HG02884 (cell line): Measurements from ENCODE around the gene SPACA5B.
"Not testable (repeated sequence)": the region's sequence is repeated elsewhere in the genome, so short reads cannot be mapped to it uniquely, and the experiment has no call there.

Experiments
- ATAC-seq: cut with Tn5 transposase; IDR thresholded peaks from one replicate; pipeline ENCODE4 v1.9.1; 2021; ENCODE audit warnings: mild to moderate bottlenecking, moderate library complexity; ENCODE audit not compliant: unreplicated experiment

Gene SPACA5B

GRCh38 chrX:48130326-48130725 lies at the start of gene SPACA5B:
SPACA5B (plus strand) TSS chrX:48130626; CDS start chrX:48130688, 62 bp downstream.
- not testable (repeated sequence) for ATAC-seq

GRCh38 chrX:48083212-48083611 lies 47.2 kb upstream of the SPACA5B start:
- no peak for ATAC-seq

GRCh38 chrX:48083706-48084105 lies 46.7 kb upstream of the SPACA5B start:
- ATAC-seq: no peak

- ATAC-seq: no peak
Observed at GRCh38 chrX:48086082-48086481, 44.3 kb upstream of the SPACA5B start.

- ATAC-seq: no peak
Observed at GRCh38 chrX:48090123-48090522, 40.3 kb upstream of the SPACA5B start.

GRCh38 chrX:48092558-48092957 lies 37.9 kb upstream of the SPACA5B start:
- not testable (repeated sequence) for ATAC-seq

GRCh38 chrX:48101443-48101842 lies 29.0 kb upstream of the SPACA5B start:
- ATAC-seq: no peak

- ATAC-seq: no peak
Observed at GRCh38 chrX:48102874-48103374, 27.5 kb upstream of the SPACA5B start.

- no peak for ATAC-seq
Observed at GRCh38 chrX:48107717-48108116, 22.7 kb upstream of the SPACA5B start.

GRCh38 chrX:48125286-48125685 lies 5.1 kb upstream of the SPACA5B start:
- ATAC-seq: not testable (repeated sequence)

GRCh38 chrX:48132308-48132844 lies 1.9 kb downstream of the SPACA5B start:
- not testable (repeated sequence) for ATAC-seq

GRCh38 chrX:48139076-48139475 lies 8.7 kb downstream of the SPACA5B start:
- not testable (repeated sequence) for ATAC-seq

- ATAC-seq: not testable (repeated sequence)
Observed at GRCh38 chrX:48141810-48142508, 11.5 kb downstream of the SPACA5B start.

GRCh38 chrX:48142697-48143096 lies 12.3 kb downstream of the SPACA5B start:
- not testable (repeated sequence) for ATAC-seq

- no peak for ATAC-seq
Observed at GRCh38 chrX:48153769-48154168, 23.3 kb downstream of the SPACA5B start.

- ATAC-seq: no peak
Observed at GRCh38 chrX:48154796-48155195, 24.4 kb downstream of the SPACA5B start.

- no peak for ATAC-seq
Observed at GRCh38 chrX:48156014-48156413, 25.6 kb downstream of the SPACA5B start.

- ATAC-seq: no peak
Observed at GRCh38 chrX:48165241-48165640, 34.8 kb downstream of the SPACA5B start.

- ATAC-seq: not testable (repeated sequence)
Observed at GRCh38 chrX:48166322-48166721, 35.9 kb downstream of the SPACA5B start.

GRCh38 chrX:48179691-48180090 lies 49.3 kb downstream of the SPACA5B start:
- no peak for ATAC-seq

GRCh38 chrX:48180811-48181210 lies 50.4 kb downstream of the SPACA5B start:
- ATAC-seq: no peak

- ATAC-seq: not testable (repeated sequence)
Observed at GRCh38 chrX:48181882-48182281, 51.5 kb downstream of the SPACA5B start.
